H1 (cell line): ENCODE data around the gene SOX15. TPM values are rescaled to one million over a fixed set of nuclear protein-coding genes. Genes with fewer than 3 reads are reported as not detected.
A peak's percentile ranks its signal among the peaks of the same experiment; 100 is the strongest.

Experiments
- BRCA1 ChIP-seq: IDR thresholded peaks from 2 replicates; pipeline ENCODE4 v1.6.1; 2012; ENCODE audit warnings: low read depth, low read length, improper control_type of control experiment
- E2F6 ChIP-seq: IDR thresholded peaks from 2 replicates; pipeline ENCODE4 v1.6.1; 2012; ENCODE audit warnings: inconsistent platforms
- EGR1 ChIP-seq: IDR thresholded peaks from 2 replicates; pipeline ENCODE4 v1.6.1; 2011; ENCODE audit warnings: low read depth, low read length, borderline replicate concordance
- GABPA ChIP-seq: IDR thresholded peaks from 2 replicates; pipeline ENCODE4 v1.6.1; 2011; ENCODE audit warnings: mild to moderate bottlenecking, low read length, moderate library complexity, borderline replicate concordance; ENCODE audit not compliant: insufficient read depth
- MAX ChIP-seq: IDR thresholded peaks from 2 replicates; pipeline ENCODE4 v1.6.1; 2012; ENCODE audit warnings: inconsistent platforms
- TBP ChIP-seq: IDR thresholded peaks from 2 replicates; pipeline ENCODE4 v1.6.1; 2011; ENCODE audit warnings: low read depth, low read length, improper control_type of control experiment
- polyA plus RNA-seq, 7 experiments: library from polyadenylated mRNA; depleted of rRNA in 3 of 7; stranded (reverse) in 5 of 7; unstranded in 2 of 7; fragments of >200 nt in 5 of 7; fragments of 200-250 nt in 2 of 7; gene quantifications; 1 replicate in 5 of 7; 2 replicates in 1 of 7; 4 replicates in 1 of 7; pipeline versions ENCODE4 v1.2.1 to v1.2.3, GENCODE V29; 2011 to 2013; ENCODE audit warnings: missing spikeins in 2 of 7, mixed read lengths in 2 of 7
- total RNA-seq: library from RNA; stranded (reverse); fragmentation: NEBNext Ultra II Directional; extraction: Animal tissue kit (Norgen Biotek cat#: 25700); gene quantifications from 2 replicates; pipeline ENCODE4 v1.2.1, GENCODE V29; 2021

The SOX15 gene
- total and polyA plus RNA-seq, 2 of the 8 experiments (the other 6 are each of a cell fraction or from before 2014, with no cell fraction given) = 14.3 to 26.8 TPM

GRCh38 chr17:7557775-7558543 is 31.9 kb downstream of the SOX15 start (continued):
- TF ChIP-seq MAX (peak; percentile 57), EGR1 (no peak), E2F6 (0 out of 2 replicates have a peak, but pooled peaks have one; percentile 14), BRCA1 (no peak), GABPA (0 out of 2 replicates have a peak, but pooled peaks have one; percentile 22), TBP (no peak)
- TF ChIP-seq, all 59 proteins: peak for 5
